Fibroblast of lung (primary cell): ENCODE measurements around the gene FHIP2A. TPM values are rescaled to one million over a fixed set of nuclear protein-coding genes. Genes with fewer than 3 reads are reported as not detected.
"Not testable (repeated sequence)": the region's sequence is repeated elsewhere in the genome, so short reads cannot be mapped to it uniquely, and the experiment has no call there.

ENCODE experiments used
- DNase-seq, 2 donors: peaks; one replicate each; pipeline versions ENCODE4 v3.0.0 to v3.0.0-alpha.2; 2010; ENCODE audit warnings: low read depth in 2 of 2
- H2AFZ ChIP-seq: 2 replicates; pipeline ENCODE4 v1.5.1; 2012; ENCODE audit warnings: low read length, control low read depth, inconsistent platforms
- H3K27ac ChIP-seq: 2 replicates; pipeline ENCODE4 v1.5.1; 2011; ENCODE audit warnings: low read length, control low read depth; ENCODE audit not compliant: insufficient read depth
- H3K27me3 ChIP-seq: 2 replicates; pipeline ENCODE4 v1.5.1; 2011; ENCODE audit warnings: mild to moderate bottlenecking, low read length; ENCODE audit not compliant: control insufficient read depth, insufficient read depth
- H3K36me3 ChIP-seq: 2 replicates; pipeline ENCODE4 v1.5.1; 2011; ENCODE audit warnings: low read length; ENCODE audit not compliant: control insufficient read depth, insufficient read depth
- H3K4me1 ChIP-seq: 2 replicates; pipeline ENCODE4 v1.5.1; 2011; ENCODE audit warnings: low read length; ENCODE audit not compliant: control insufficient read depth, insufficient read depth; ENCODE audit errors: extremely low read depth
- H3K4me2 ChIP-seq: 2 replicates; pipeline ENCODE4 v1.5.1; 2011; ENCODE audit warnings: low read length, control low read depth; ENCODE audit not compliant: insufficient read depth; ENCODE audit errors: extremely low read depth
- H3K4me3 ChIP-seq, 4 experiments: fragments of 200-600 bp in 1 of 4; sonication (generic) in 1 of 4; replicated peaks in 1 of 4; 2 replicates each; pipeline ENCODE4 v1.5.1; 2011 to 2016; ENCODE audit warnings: low read length in 4 of 4, low read depth in 3 of 4, mild to moderate bottlenecking in 3 of 4, control low read depth in 2 of 4, inconsistent platforms in 1 of 4, mixed read lengths in 1 of 4; ENCODE audit not compliant: insufficient read depth in 1 of 4; ENCODE audit errors: control extremely low read depth in 1 of 4
- H3K79me2 ChIP-seq: 2 replicates; pipeline ENCODE4 v1.5.1; 2012; ENCODE audit warnings: mild to moderate bottlenecking, low read length, inconsistent platforms; ENCODE audit not compliant: control insufficient read depth, insufficient read depth
- H3K9ac ChIP-seq: 2 replicates; pipeline ENCODE4 v1.5.1; 2011; ENCODE audit warnings: mild to moderate bottlenecking, low read length, control low read depth; ENCODE audit not compliant: insufficient read depth
- H3K9me3 ChIP-seq: 2 replicates; pipeline ENCODE4 v1.5.1; 2012; ENCODE audit warnings: low read depth, low read length; ENCODE audit not compliant: control insufficient read depth, insufficient read depth
- H4K20me1 ChIP-seq: 2 replicates; pipeline ENCODE4 v1.5.1; 2011; ENCODE audit warnings: low read length; ENCODE audit not compliant: control insufficient read depth, insufficient read depth; ENCODE audit errors: extremely low read depth
- CTCF ChIP-seq, 2 donors: IDR thresholded peaks in 1 of 2; conservative IDR thresholded peaks in 1 of 2; 1 replicate in 1 of 2; 2 replicates in 1 of 2; pipeline ENCODE4 v1.5.1; 2011 to 2012; ENCODE audit warnings: low read length in 2 of 2, control low read depth in 1 of 2, inconsistent platforms in 1 of 2, low read depth in 1 of 2, mild to moderate bottlenecking in 1 of 2
- EZH2 ChIP-seq: IDR thresholded peaks from 2 replicates; pipeline ENCODE4 v1.5.1; 2012; ENCODE audit warnings: low read length, control low read depth, mild to moderate bottlenecking; ENCODE audit errors: missing control alignments
- polyA plus RNA-seq, 2 donors: library from polyadenylated mRNA; depleted of rRNA in 1 of 2; stranded (reverse) in 1 of 2; unstranded in 1 of 2; fragments of >200 nt; gene quantifications; 2 replicates each; pipeline ENCODE4 v1.2.1, GENCODE V29; 2011 to 2012; ENCODE audit warnings: missing spikeins in 1 of 2
- total RNA-seq: library from RNA; depleted of rRNA; stranded (reverse); fragments of >200 nt; gene quantifications from 2 replicates; pipeline ENCODE4 v1.2.1, GENCODE V29; 2014

Gene FHIP2A
- total and polyA plus RNA-seq, 2 donors (not counting 1 experiment from before 2014, with no cell fraction given) = 26.1 to 26.6 TPM

- H3K4me2 ChIP-seq, H4K20me1 ChIP-seq, H2AFZ ChIP-seq, H3K4me1 ChIP-seq, H3K27ac ChIP-seq, H3K36me3 ChIP-seq, H3K79me2 ChIP-seq, H3K4me3 ChIP-seq, H3K27me3 ChIP-seq, H3K9me3 ChIP-seq, H3K9ac ChIP-seq: not testable (repeated sequence)
- peak; percentile 63 to 73 for DNase-seq
- TF ChIP-seq CTCF (conservative IDR thresholded peaks at IDR 0.05 in 1 of 2, IDR thresholded peaks at IDR 0.05 in 1 of 2; ENCODE audit: low read depth in 1 of 2, low read length in 2 of 2) = peak; percentile 57 to 67
Observed at GRCh38 chr10:114786492-114786891, 35.1 kb upstream of the FHIP2A start.

GRCh38 chr10:114787131-114787530 lies 34.4 kb upstream of the FHIP2A start:
- not testable (repeated sequence) for DNase-seq

GRCh38 chr10:114791768-114792167 lies 29.8 kb upstream of the FHIP2A start:
- TF ChIP-seq CTCF (conservative IDR thresholded peaks at IDR 0.05 in 1 of 2, IDR thresholded peaks at IDR 0.05 in 1 of 2; ENCODE audit: low read depth in 1 of 2, low read length in 2 of 2) (no peak), EZH2 (no peak)
- Histone ChIP-seq H3K4me1 (no peaks in the 10 kb centered on the region), H3K4me2 (no peak overlapping the region), H3K9ac (no peak overlapping the region), H2AFZ (no peak overlapping the region), H3K36me3 (no peaks in the 10 kb centered on the region), H3K4me3 (no peak overlapping the region), H3K27me3 (no peaks in the 10 kb centered on the region), H3K27ac (no peak overlapping the region), H3K9me3 (no peaks in the 10 kb centered on the region), H3K79me2 (no peaks in the 10 kb centered on the region), H4K20me1 (no peaks in the 10 kb centered on the region)
- no peak for DNase-seq

More at GRCh38 chr10:114787131-114787530, 34.4 kb upstream of the FHIP2A start:
- H2AFZ ChIP-seq, H3K79me2 ChIP-seq, H3K27ac ChIP-seq, H4K20me1 ChIP-seq, H3K9me3 ChIP-seq, H3K27me3 ChIP-seq, H3K4me2 ChIP-seq, H3K4me1 ChIP-seq, H3K9ac ChIP-seq, H3K36me3 ChIP-seq, H3K4me3 ChIP-seq: not testable (repeated sequence)

GRCh38 chr10:114795039-114795438 lies 26.5 kb upstream of the FHIP2A start:
- no peak overlapping the region for H3K4me2 ChIP-seq
- no peak for TF ChIP-seq EZH2
- TF ChIP-seq CTCF (conservative IDR thresholded peaks at IDR 0.05 in 1 of 2, IDR thresholded peaks at IDR 0.05 in 1 of 2; ENCODE audit: low read depth in 1 of 2, low read length in 2 of 2) = no peak
- no peak overlapping the region for H3K4me3 ChIP-seq
- H3K27ac ChIP-seq = no peak overlapping the region
- H2AFZ ChIP-seq = no peak overlapping the region
- no peaks in the 10 kb centered on the region for H3K36me3 ChIP-seq
- H4K20me1 ChIP-seq = no peaks in the 10 kb centered on the region
- no peaks in the 10 kb centered on the region for H3K27me3 ChIP-seq
- H3K9ac ChIP-seq = no peak overlapping the region
- no peaks in the 10 kb centered on the region for H3K4me1 ChIP-seq
- peak in 1 of 2 donors; percentile 10 for DNase-seq
- H3K9me3 ChIP-seq = no peaks in the 10 kb centered on the region
- no peaks in the 10 kb centered on the region for H3K79me2 ChIP-seq
